CD4-positive, alpha-beta memory T cell (primary cell): ENCODE measurements around the gene GNAT2. TPM values are rescaled to one million over a fixed set of nuclear protein-coding genes. Genes with fewer than 3 reads are reported as not detected.
A peak's percentile ranks its signal among the peaks of the same experiment; 100 is the strongest.

Experiments used
- CTCF ChIA-PET: fragments of 350-600 bp; sonication (Branson Sonifier 250); formaldehyde crosslinking; loops from one replicate; lab custom pipeline; 2021; ENCODE audit warnings: inconsistent platforms; ENCODE audit not compliant: partially characterized antibody; lab: Charles Lee
- POLR2A ChIA-PET: fragments of 350-600 bp; sonication (Branson Sonifier 250); formaldehyde crosslinking; loops from one replicate; lab custom pipeline; 2021; ENCODE audit not compliant: partially characterized antibody; lab: Charles Lee
- DNase-seq, 5 donors: peaks; one replicate each; pipeline versions ENCODE4 v3.0.0 to v3.0.0-alpha.2; 2020 to 2022; ENCODE audit warnings: mixed read lengths in 1 of 5
- H3K27ac ChIP-seq: one replicate; pipeline ENCODE4 v1.7.0; 2013; ENCODE audit warnings: low read depth, low read length
- H3K27me3 ChIP-seq: 2 replicates; pipeline ENCODE4 v1.7.0; 2013; ENCODE audit warnings: mild to moderate bottlenecking, low read length, moderate library complexity; ENCODE audit not compliant: insufficient read depth
- H3K36me3 ChIP-seq: 2 replicates; pipeline ENCODE4 v1.7.0; 2013; ENCODE audit warnings: mild to moderate bottlenecking, low read length, moderate library complexity; ENCODE audit not compliant: insufficient read depth
- H3K4me1 ChIP-seq: 2 replicates; pipeline ENCODE4 v1.7.0; 2013; ENCODE audit warnings: mild to moderate bottlenecking, low read length, moderate library complexity; ENCODE audit not compliant: insufficient read depth
- H3K4me3 ChIP-seq, 2 donors: one replicate each; pipeline ENCODE4 v1.7.0; 2013; ENCODE audit warnings: low read length in 2 of 2, mild to moderate bottlenecking in 1 of 2
- H3K9me3 ChIP-seq, 2 donors: one replicate each; pipeline ENCODE4 v1.7.0; 2013; ENCODE audit warnings: low read length in 2 of 2, control low read depth in 1 of 2; ENCODE audit not compliant: control insufficient read depth in 1 of 2
- H3K27ac Mint-ChIP-seq, 7 donors: one replicate each; pipeline ENCODE4 v1.8.0; 2020 to 2021; ENCODE audit warnings: mixed read lengths in 7 of 7, mild to moderate bottlenecking in 6 of 7, inconsistent platforms in 3 of 7, moderate library complexity in 3 of 7
- H3K27me3 Mint-ChIP-seq, 2 donors: one replicate each; pipeline ENCODE4 v1.8.0; 2020 to 2021; ENCODE audit warnings: mixed read lengths in 2 of 2
- H3K36me3 Mint-ChIP-seq, 2 donors: one replicate each; pipeline ENCODE4 v1.8.0; 2020 to 2021; ENCODE audit warnings: mixed read lengths in 2 of 2, inconsistent platforms in 1 of 2, mild to moderate bottlenecking in 1 of 2
- H3K4me1 Mint-ChIP-seq, 4 donors: one replicate each; pipeline ENCODE4 v1.8.0; 2020 to 2021; ENCODE audit warnings: mixed read lengths in 4 of 4, mild to moderate bottlenecking in 1 of 4
- H3K4me3 Mint-ChIP-seq, 8 donors: one replicate each; pipeline ENCODE4 v1.8.0; 2020 to 2021; ENCODE audit warnings: mixed read lengths in 8 of 8, mild to moderate bottlenecking in 7 of 8, moderate library complexity in 6 of 8, inconsistent platforms in 3 of 8
- H3K9me3 Mint-ChIP-seq, 8 donors: one replicate each; pipeline ENCODE4 v1.8.0; 2020 to 2021; ENCODE audit warnings: mixed read lengths in 8 of 8, mild to moderate bottlenecking in 5 of 8, inconsistent platforms in 3 of 8, moderate library complexity in 1 of 8
- intact Hi-C: fragments of 100-400 bp; cut with micrococcal nuclease; formaldehyde crosslinking; loops from one replicate; pipeline ENCODE4 v1.15.1; 2023
- polyA plus RNA-seq, 2 donors: library from polyadenylated mRNA; unstranded; fragments of 300-500 nt; fragmentation: Illumina TruSeq; gene quantifications; one replicate each; pipeline ENCODE4 v1.2.3, GENCODE V29; 2021
- total RNA-seq, 2 experiments: library from RNA; stranded (reverse); gene quantifications; one replicate each; pipeline ENCODE4 v1.2.3, GENCODE V29; 2021

GNAT2 gene
- total and polyA plus RNA-seq, 4 experiments from 2014 or later = not detected

- H3K27me3 Mint-ChIP-seq = no peaks in the 10 kb centered on the region
- Histone ChIP-seq H3K4me3 (no peak overlapping the region), H3K4me1 (peaks cover 54% of the 10 kb centered on the region), H3K27me3 (no peaks in the 10 kb centered on the region), H3K9me3 (no peaks in the 10 kb centered on the region), H3K36me3 (no peaks in the 10 kb centered on the region), H3K27ac (no peak overlapping the region)
- no peak for DNase-seq
- peak overlapping the region in 1 of 8 donors; percentile 13 for H3K4me3 Mint-ChIP-seq
- ChIA-PET POLR2A (interaction anchor here (0.6 kb wide), 1 partner anchor 44 kb away, joined by 4 read pairs; no protein-coding TSS in a partner anchor), CTCF (no interaction called here)
- H3K9me3 Mint-ChIP-seq = no peaks in the 10 kb centered on the region
- H3K27ac Mint-ChIP-seq = peak overlapping the region in 4 of 7 donors; percentile 21 to 47 (median 30)
- peaks cover 38 to 55% (median 40%) of the 10 kb centered on the region in 4 donors for H3K4me1 Mint-ChIP-seq
- H3K36me3 Mint-ChIP-seq = peaks cover 0 to 3% of the 10 kb centered on the region in 2 donors
- intact Hi-C loops = loop anchor here (5.0 kb wide), 1 partner anchor 34 kb away; no protein-coding TSS in a partner anchor
Measured at GRCh38 chr1:109567877-109568672, 51.3 kb downstream of the GNAT2 start.

GRCh38 chr1:109566982-109567381 is 52.4 kb downstream of the GNAT2 start:
- intact Hi-C loops = loop anchor here (5.0 kb wide), 1 partner anchor 35 kb away; no protein-coding TSS in a partner anchor
- Histone ChIP-seq H3K27me3 (no peaks in the 10 kb centered on the region), H3K4me3 (no peak overlapping the region), H3K9me3 (no peaks in the 10 kb centered on the region), H3K4me1 (peaks cover 64% of the 10 kb centered on the region), H3K36me3 (no peaks in the 10 kb centered on the region), H3K27ac (no peak overlapping the region)
- H3K4me1 Mint-ChIP-seq = peaks cover 32 to 55% (median 38%) of the 10 kb centered on the region in 4 donors
- peak overlapping the region in 6 of 7 donors; percentile 5 to 54 (median 24) for H3K27ac Mint-ChIP-seq
- POLR2A ChIA-PET = no interaction called here
- CTCF ChIA-PET = no interaction called here
- no peak overlapping the region for H3K4me3 Mint-ChIP-seq
- no peaks in the 10 kb centered on the region for H3K9me3 Mint-ChIP-seq
- no peaks in the 10 kb centered on the region for H3K27me3 Mint-ChIP-seq
- H3K36me3 Mint-ChIP-seq = no peaks in the 10 kb centered on the region
- DNase-seq = no peak

GRCh38 chr1:109565241-109565640 is 54.2 kb downstream of the GNAT2 start:
- ChIA-PET CTCF (interaction anchor here (0.6 to 2.4 kb wide), 4 partner anchors 15 to 251 kb away, joined by 3 to 6 read pairs (median 4); no protein-coding TSS in a partner anchor), POLR2A (interaction anchor here (1.4 kb wide), 1 partner anchor 17 kb away, joined by 6 read pairs; the partner anchor contains the start of gene GNAI3)
- Mint-ChIP-seq H3K27me3 (no peaks in the 10 kb centered on the region), H3K4me3 (no peak overlapping the region), H3K27ac (peak overlapping the region in 2 of 7 donors; percentile 5), H3K4me1 (peaks cover 46 to 72% (median 53%) of the 10 kb centered on the region in 4 donors), H3K36me3 (no peaks in the 10 kb centered on the region), H3K9me3 (no peaks in the 10 kb centered on the region)
- Histone ChIP-seq H3K9me3 (no peaks in the 10 kb centered on the region), H3K4me3 (no peak overlapping the region), H3K36me3 (no peaks in the 10 kb centered on the region), H3K4me1 (peaks cover 76% of the 10 kb centered on the region), H3K27ac (no peak overlapping the region), H3K27me3 (no peaks in the 10 kb centered on the region)
- intact Hi-C loops = loop anchor here (5.0 kb wide), 1 partner anchor 37 kb away; no protein-coding TSS in a partner anchor
- DNase-seq = no peak

GRCh38 chr1:109564194-109564878 is 55.1 kb downstream of the GNAT2 start:
- intact Hi-C loops = no loop called here
- H3K27ac ChIP-seq = no peak overlapping the region
- peak overlapping the region in 5 of 7 donors; percentile 11 to 78 (median 59) for H3K27ac Mint-ChIP-seq
- H3K36me3 ChIP-seq = no peaks in the 10 kb centered on the region
- ChIA-PET CTCF (interaction anchor here (0.6 to 2.4 kb wide), 4 partner anchors 16 to 420 kb away, joined by 3 to 6 read pairs (median 4); partner anchors contain the start of gene AHCYL1), POLR2A (interaction anchor here (1.4 kb wide), 1 partner anchor 16 kb away, joined by 6 read pairs; the partner anchor contains the start of gene GNAI3)
- H3K4me3 Mint-ChIP-seq = peak overlapping the region in 4 of 8 donors; percentile 10 to 57 (median 34)
- no peak for DNase-seq
- H3K36me3 Mint-ChIP-seq = no peaks in the 10 kb centered on the region
- peaks cover 51 to 81% (median 61%) of the 10 kb centered on the region in 4 donors for H3K4me1 Mint-ChIP-seq
- no peak overlapping the region for H3K4me3 ChIP-seq
- no peaks in the 10 kb centered on the region for H3K9me3 Mint-ChIP-seq
- H3K4me1 ChIP-seq = peaks cover 78% of the 10 kb centered on the region
- H3K27me3 ChIP-seq = no peaks in the 10 kb centered on the region
- no peaks in the 10 kb centered on the region for H3K27me3 Mint-ChIP-seq
- no peaks in the 10 kb centered on the region for H3K9me3 ChIP-seq

GRCh38 chr1:109559995-109560394 is 59.4 kb downstream of the GNAT2 start:
- H3K4me1 Mint-ChIP-seq = peaks cover 52 to 96% (median 73%) of the 10 kb centered on the region in 4 donors
- H3K4me3 ChIP-seq = no peak overlapping the region
- CTCF ChIA-PET = interaction anchor here (1.0 to 2.3 kb wide), 4 partner anchors 14 to 81 kb away, joined by 3 to 12 read pairs (median 6); no protein-coding TSS in a partner anchor
- intact Hi-C loops = no loop called here
- no peaks in the 10 kb centered on the region for H3K27me3 Mint-ChIP-seq
- no peaks in the 10 kb centered on the region for H3K9me3 Mint-ChIP-seq
- DNase-seq = no peak
- no peaks in the 10 kb centered on the region for H3K9me3 ChIP-seq
- no peaks in the 10 kb centered on the region for H3K27me3 ChIP-seq
- peak overlapping the region in 4 of 8 donors; percentile 16 to 55 (median 41) for H3K4me3 Mint-ChIP-seq
- peak overlapping the region in 2 of 7 donors; percentile 10 to 59 for H3K27ac Mint-ChIP-seq
- no peak overlapping the region for H3K27ac ChIP-seq
- no peaks in the 10 kb centered on the region for H3K36me3 ChIP-seq
- peaks cover 83% of the 10 kb centered on the region for H3K4me1 ChIP-seq
- POLR2A ChIA-PET = interaction anchor here (2.8 kb wide), 1 partner anchor 11 kb away, joined by 16 read pairs; the partner anchor contains the start of gene GNAI3
- H3K36me3 Mint-ChIP-seq = peaks cover 0 to 6% of the 10 kb centered on the region in 2 donors

GRCh38 chr1:109557520-109557919 is 61.9 kb downstream of the GNAT2 start:
- Mint-ChIP-seq H3K27me3 (no peaks in the 10 kb centered on the region), H3K27ac (no peak overlapping the region), H3K4me1 (peaks cover 62 to 93% (median 78%) of the 10 kb centered on the region in 4 donors), H3K36me3 (peaks cover 3 to 11% of the 10 kb centered on the region in 2 donors), H3K9me3 (no peaks in the 10 kb centered on the region), H3K4me3 (no peak overlapping the region)
- Histone ChIP-seq H3K4me3 (no peak overlapping the region), H3K4me1 (peaks cover 79% of the 10 kb centered on the region), H3K27me3 (no peaks in the 10 kb centered on the region), H3K9me3 (no peaks in the 10 kb centered on the region), H3K36me3 (no peaks in the 10 kb centered on the region), H3K27ac (no peak overlapping the region)
- DNase-seq = no peak
- POLR2A ChIA-PET = interaction anchor here (2.8 kb wide), 1 partner anchor 9 kb away, joined by 16 read pairs; the partner anchor contains the start of gene GNAI3
- intact Hi-C loops = no loop called here
- CTCF ChIA-PET = no interaction called here
